CD14-positive monocyte (primary cell): ENCODE data around the gene PSMC5. TPM values are rescaled to one million over a fixed set of nuclear protein-coding genes. Genes with fewer than 3 reads are reported as not detected.
A peak's percentile ranks its signal among the peaks of the same experiment; 100 is the strongest.

Source experiments
- DNase-seq, 3 donors: peaks; one replicate each; pipeline ENCODE4 v3.0.0-alpha.2; 2011 to 2022
- H2AFZ ChIP-seq: 2 replicates; pipeline ENCODE4 v1.6.0; 2012; ENCODE audit warnings: mild to moderate bottlenecking, low read depth, low read length, inconsistent platforms; ENCODE audit not compliant: insufficient read depth, poor library complexity, severe bottlenecking
- H3K27ac ChIP-seq, 2 donors: 1 replicate in 1 of 2; 2 replicates in 1 of 2; pipeline ENCODE4 v1.5.1; 2012 to 2013; ENCODE audit warnings: low read length in 2 of 2, control low read depth in 1 of 2, inconsistent platforms in 1 of 2, low read depth in 1 of 2, mild to moderate bottlenecking in 1 of 2
- H3K27me3 ChIP-seq, 2 donors: one replicate each; pipeline versions ENCODE4 v1.6.0 to v1.6.1; 2011 to 2013; ENCODE audit warnings: low read length in 2 of 2; ENCODE audit not compliant: control insufficient read depth in 2 of 2, insufficient read depth in 2 of 2
- H3K36me3 ChIP-seq, 2 donors: replicated peaks in 1 of 2; 1 replicate in 1 of 2; 2 replicates in 1 of 2; pipeline versions ENCODE4 v1.5.1 to v1.6.1; 2012 to 2013; ENCODE audit warnings: low read length in 2 of 2, control low read depth in 1 of 2, inconsistent platforms in 1 of 2, mild to moderate bottlenecking in 1 of 2; ENCODE audit not compliant: insufficient read depth in 2 of 2, control insufficient read depth in 1 of 2
- H3K4me1 ChIP-seq, 2 donors: 1 replicate in 1 of 2; 2 replicates in 1 of 2; pipeline versions ENCODE4 v1.5.1 to v1.6.1; 2012 to 2013; ENCODE audit warnings: low read length in 2 of 2, control low read depth in 1 of 2, inconsistent platforms in 1 of 2, mild to moderate bottlenecking in 1 of 2, moderate library complexity in 1 of 2; ENCODE audit not compliant: insufficient read depth in 2 of 2, control insufficient read depth in 1 of 2
- H3K4me2 ChIP-seq: replicated peaks from 2 replicates; pipeline ENCODE3; 2012; ENCODE audit warnings: low read length, moderate library complexity, mild to moderate bottlenecking; ENCODE audit not compliant: poor library complexity, severe bottlenecking; ENCODE audit errors: extremely low read depth
- H3K4me3 ChIP-seq, 3 experiments: fragments of 200-600 bp in 1 of 3; sonication (generic) in 1 of 3; replicated peaks in 1 of 3; 1 replicate in 2 of 3; 2 replicates in 1 of 3; pipeline ENCODE4 v1.5.1; 2011 to 2013; ENCODE audit warnings: low read length in 3 of 3, mild to moderate bottlenecking in 3 of 3, control low read depth in 2 of 3, low read depth in 2 of 3, inconsistent platforms in 1 of 3, moderate library complexity in 1 of 3
- H3K79me2 ChIP-seq: 2 replicates; pipeline ENCODE4 v1.6.0; 2012; ENCODE audit warnings: mild to moderate bottlenecking, control low read depth, inconsistent platforms, low read length, moderate library complexity; ENCODE audit not compliant: insufficient read depth
- H3K9ac ChIP-seq: 2 replicates; pipeline ENCODE4 v1.6.0; 2017; ENCODE audit warnings: low read length, mild to moderate bottlenecking; ENCODE audit not compliant: insufficient read depth, poor library complexity, severe bottlenecking
- H3K9me3 ChIP-seq, 2 donors: replicated peaks in 1 of 2; 1 replicate in 1 of 2; 2 replicates in 1 of 2; pipeline versions ENCODE4 v1.5.1 to v1.6.1; 2012 to 2013; ENCODE audit warnings: low read length in 2 of 2, control low read depth in 1 of 2; ENCODE audit not compliant: control insufficient read depth in 1 of 2, insufficient read depth in 1 of 2
- H4K20me1 ChIP-seq: 2 replicates; pipeline ENCODE4 v1.6.0; 2012; ENCODE audit warnings: mild to moderate bottlenecking, low read length, control low read depth, moderate library complexity; ENCODE audit not compliant: insufficient read depth
- H3K27ac Mint-ChIP-seq, 7 donors: one replicate each; pipeline ENCODE4 v1.8.0; 2020; ENCODE audit warnings: mild to moderate bottlenecking in 7 of 7, mixed read lengths in 7 of 7, moderate library complexity in 6 of 7, inconsistent platforms in 2 of 7
- H3K27me3 Mint-ChIP-seq, 3 donors: one replicate each; pipeline ENCODE4 v1.8.0; 2021 to 2022; ENCODE audit warnings: low read depth in 3 of 3, mild to moderate bottlenecking in 3 of 3, mixed read lengths in 3 of 3, moderate library complexity in 3 of 3, inconsistent platforms in 1 of 3
- H3K36me3 Mint-ChIP-seq, 2 donors: one replicate each; pipeline ENCODE4 v1.8.0; 2020; ENCODE audit warnings: mixed read lengths in 2 of 2, inconsistent platforms in 1 of 2, mild to moderate bottlenecking in 1 of 2
- H3K4me1 Mint-ChIP-seq: one replicate; pipeline ENCODE4 v1.8.0; 2020; ENCODE audit warnings: mild to moderate bottlenecking, mixed read lengths
- H3K4me3 Mint-ChIP-seq, 2 donors: one replicate each; pipeline ENCODE4 v1.8.0; 2020; ENCODE audit warnings: mild to moderate bottlenecking in 2 of 2, mixed read lengths in 2 of 2, moderate library complexity in 1 of 2
- H3K9me3 Mint-ChIP-seq, 7 donors: one replicate each; pipeline ENCODE4 v1.8.0; 2020 to 2022; ENCODE audit warnings: mixed read lengths in 7 of 7, mild to moderate bottlenecking in 6 of 7, moderate library complexity in 6 of 7, inconsistent platforms in 2 of 7
- CTCF ChIP-seq: fragments of 200-600 bp; IDR thresholded peaks from one replicate; pipeline ENCODE4 v1.8.0; 2022; ENCODE audit warnings: antibody characterized with exemption, mild to moderate bottlenecking
- WGBS: methylation state at CpG from one replicate; pipeline ENCODE4 v1.1.5; 2013; ENCODE audit warnings: missing lambda C conversion rate; ENCODE audit not compliant: insufficient coverage; 5-methylcytosine and 5-hydroxymethylcytosine counted together
- intact Hi-C, 2 donors: fragments of 100-400 bp; cut with micrococcal nuclease; formaldehyde crosslinking; loops; one replicate each; pipeline versions ENCODE4 v1.15.0 to v1.15.1; 2023
- polyA plus RNA-seq, 3 donors: library from polyadenylated mRNA; depleted of rRNA in 1 of 3; unstranded in 2 of 3; stranded (reverse) in 1 of 3; fragments of 300-500 nt in 2 of 3; fragments of >200 nt in 1 of 3; fragmentation: Illumina TruSeq in 2 of 3; gene quantifications; 1 replicate in 2 of 3; 2 replicates in 1 of 3; pipeline ENCODE4 v1.2.3, GENCODE V29; 2012 to 2021

Gene PSMC5
- polyA plus RNA-seq, 3 donors = 82.8 to 97.2 (median 88.3) TPM

- Mint-ChIP-seq H3K27ac (peak overlapping the region in 1 of 7 donors; percentile 2), H3K9me3 (peaks cover 0 to 1% (median 0%) of the 10 kb centered on the region in 7 donors), H3K4me1 (peaks cover 5% of the 10 kb centered on the region), H3K36me3 (peaks cover 95 to 100% of the 10 kb centered on the region in 2 donors), H3K4me3 (no peak overlapping the region), H3K27me3 (no peaks in the 10 kb centered on the region)
- Histone ChIP-seq H3K36me3 (peaks cover 98 to 100% of the 10 kb centered on the region in 2 donors), H3K4me1 (no peaks in the 10 kb centered on the region), H3K27me3 (no peaks in the 10 kb centered on the region), H3K9me3 (no peaks in the 10 kb centered on the region), H4K20me1 (peaks cover 42% of the 10 kb centered on the region), H3K9ac (no peak overlapping the region), H3K27ac (peak overlapping the region in 1 of 2 donors; percentile 17), H3K4me3 (no peak overlapping the region), H2AFZ (no peak overlapping the region), H3K79me2 (peaks cover 16% of the 10 kb centered on the region), H3K4me2 (no peak overlapping the region)
- no peak for DNase-seq
- intact Hi-C loops = no loop called here
- TF ChIP-seq CTCF = no peak
- WGBS = 100% methylated on average over 2 of the region's 4 CpGs
Measured at GRCh38 chr17:63816669-63817068, 10.6 kb upstream of the PSMC5 start.

GRCh38 chr17:63817736-63818385, 9.4 kb upstream of the PSMC5 start:
- Mint-ChIP-seq H3K4me1 (peaks cover 7% of the 10 kb centered on the region), H3K27me3 (no peaks in the 10 kb centered on the region), H3K27ac (peak overlapping the region in 2 of 7 donors; percentile 13 to 73), H3K9me3 (peaks cover 0 to 1% (median 0%) of the 10 kb centered on the region in 7 donors), H3K36me3 (peaks cover 96 to 100% of the 10 kb centered on the region in 2 donors), H3K4me3 (no peak overlapping the region)
- Histone ChIP-seq H2AFZ (no peak overlapping the region), H3K9me3 (no peaks in the 10 kb centered on the region), H3K4me1 (no peaks in the 10 kb centered on the region), H4K20me1 (peaks cover 54% of the 10 kb centered on the region), H3K4me2 (no peak overlapping the region), H3K36me3 (peaks cover 98 to 100% of the 10 kb centered on the region in 2 donors), H3K27ac (no peak overlapping the region), H3K4me3 (no peak overlapping the region), H3K9ac (no peak overlapping the region), H3K79me2 (peaks cover 16% of the 10 kb centered on the region), H3K27me3 (no peaks in the 10 kb centered on the region)
- intact Hi-C loops = no loop called here
- TF ChIP-seq CTCF = no peak
- 98% methylated on average over 27 of the region's 27 CpGs for whole genome bisulfite sequencing
- DNase-seq = no peak
